H1 (cell line): ENCODE measurements around the gene GP9. TPM values are rescaled to one million over a fixed set of nuclear protein-coding genes. Genes with fewer than 3 reads are reported as not detected.

ENCODE experiments used
- CTCF ChIA-PET: fragments of 300-600 bp; sonication (Branson Sonifier 250); formaldehyde crosslinking; loops from one replicate; lab custom pipeline; 2021; ENCODE audit not compliant: partially characterized antibody; lab: Charles Lee
- POLR2A ChIA-PET: fragments of 300-600 bp; sonication (Branson Sonifier 250); formaldehyde crosslinking; loops from one replicate; lab custom pipeline; 2021; ENCODE audit warnings: inconsistent platforms; ENCODE audit not compliant: partially characterized antibody; lab: Charles Lee
- DNase-seq, 2 experiments: peaks; one replicate each; pipeline versions ENCODE4 v3.0.0 to v3.0.0-alpha.2; 2010 to 2022; ENCODE audit warnings: low spot score in 2 of 2, low read depth in 1 of 2, mixed read lengths in 1 of 2
- FAIRE-seq: peaks from 2 replicates; lab custom pipeline; 2011; peaks lifted over from hg19 to GRCh38; lab: Jason Lieb, UNC
- H2AFZ ChIP-seq: 2 replicates; pipeline ENCODE4 v1.8.1; 2012; ENCODE audit warnings: low read length, inconsistent platforms
- H2AK5ac ChIP-seq: 2 replicates; pipeline ENCODE4 v1.6.1; 2013; ENCODE audit warnings: low read depth, low read length
- H2BK120ac ChIP-seq: replicated peaks from 2 replicates; pipeline ENCODE3; 2013; ENCODE audit warnings: low read depth, low read length, inconsistent platforms
- H2BK12ac ChIP-seq: 2 replicates; pipeline ENCODE4 v1.6.1; 2013; ENCODE audit warnings: low read depth, low read length
- H2BK15ac ChIP-seq: 2 replicates; pipeline ENCODE4 v1.6.1; 2013; ENCODE audit warnings: low read length
- H2BK20ac ChIP-seq: 2 replicates; pipeline ENCODE4 v1.6.1; 2013; ENCODE audit warnings: low read length
- H2BK5ac ChIP-seq: 2 replicates; pipeline ENCODE4 v1.6.1; 2013; ENCODE audit warnings: low read depth, low read length
- H3K14ac ChIP-seq: 2 replicates; pipeline ENCODE4 v1.6.1; 2013; ENCODE audit warnings: inconsistent platforms; ENCODE audit not compliant: insufficient read length
- H3K18ac ChIP-seq: 2 replicates; pipeline ENCODE4 v1.6.1; 2013; ENCODE audit warnings: low read length; ENCODE audit errors: extremely low read depth
- H3K23ac ChIP-seq: 2 replicates; pipeline ENCODE4 v1.6.1; 2013; ENCODE audit warnings: inconsistent platforms; ENCODE audit not compliant: insufficient read length
- H3K23me2 ChIP-seq: 2 replicates; pipeline ENCODE4 v1.6.1; 2013; ENCODE audit warnings: low read depth, low read length
- H3K27ac ChIP-seq: 2 replicates; pipeline ENCODE4 v1.6.1; 2011; ENCODE audit warnings: low read depth, low read length, inconsistent platforms
- H3K27me3 ChIP-seq, 4 experiments: replicated peaks in 1 of 4; 1 replicate in 1 of 4; 2 replicates in 3 of 4; pipeline versions ENCODE4 v1.6.1 to v1.8.1; 2011 to 2013; ENCODE audit warnings: low read length in 3 of 4, mild to moderate bottlenecking in 3 of 4, inconsistent platforms in 2 of 4, mixed read lengths in 2 of 4, moderate library complexity in 1 of 4; ENCODE audit not compliant: control insufficient read depth in 3 of 4, insufficient read depth in 3 of 4; ENCODE audit errors: extremely low read depth in 1 of 4
- H3K36me3 ChIP-seq, 4 experiments: 2 replicates each; pipeline versions ENCODE4 v1.6.1 to v1.8.1; 2011 to 2013; ENCODE audit warnings: mild to moderate bottlenecking in 4 of 4, low read length in 3 of 4, moderate library complexity in 2 of 4, control low read depth in 1 of 4, inconsistent platforms in 1 of 4; ENCODE audit not compliant: insufficient read depth in 4 of 4, control insufficient read depth in 2 of 4
- H3K4ac ChIP-seq: replicated peaks from 2 replicates; pipeline ENCODE3; 2013; ENCODE audit warnings: low read length, low read depth, mixed read lengths, inconsistent platforms; ENCODE audit not compliant: insufficient read length
- H3K4me1 ChIP-seq, 4 experiments: replicated peaks in 1 of 4; 1 replicate in 1 of 4; 2 replicates in 3 of 4; pipeline versions ENCODE4 v1.6.1 to v1.8.1; 2011 to 2013; ENCODE audit warnings: low read length in 3 of 4, inconsistent platforms in 2 of 4, mixed read lengths in 1 of 4; ENCODE audit not compliant: insufficient read depth in 4 of 4, control insufficient read depth in 3 of 4
- H3K4me2 ChIP-seq, 2 experiments: 2 replicates each; pipeline versions ENCODE4 v1.6.1 to v1.8.1; 2011 to 2013; ENCODE audit warnings: low read depth in 2 of 2, low read length in 2 of 2, control low read depth in 1 of 2, inconsistent platforms in 1 of 2, mild to moderate bottlenecking in 1 of 2; ENCODE audit not compliant: insufficient read depth in 1 of 2
- H3K4me3 ChIP-seq, 4 experiments: fragments of 200-600, 300-600 bp in 1 of 4; sonication (generic), shearing (Covaris generic), sonication (Bioruptor Twin) in 1 of 4; 2 replicates each; pipeline versions ENCODE4 v1.5.1 to v1.8.1; 2011 to 2016; ENCODE audit warnings: low read length in 4 of 4, low read depth in 3 of 4, control low read depth in 2 of 4, inconsistent platforms in 2 of 4, mild to moderate bottlenecking in 2 of 4, mixed read lengths in 1 of 4, moderate library complexity in 1 of 4; ENCODE audit not compliant: insufficient read depth in 2 of 4; ENCODE audit errors: extremely low read depth in 1 of 4
- H3K56ac ChIP-seq: replicated peaks from 2 replicates; pipeline ENCODE3; 2013; ENCODE audit warnings: low read depth, mild to moderate bottlenecking, mixed read lengths, low read length, inconsistent platforms; ENCODE audit not compliant: insufficient read length
- H3K79me1 ChIP-seq: 2 replicates; pipeline ENCODE4 v1.6.1; 2013; ENCODE audit warnings: low read depth, low read length, control low read depth
- H3K79me2 ChIP-seq, 2 experiments: 2 replicates each; pipeline versions ENCODE4 v1.6.1 to v1.8.1; 2012 to 2013; ENCODE audit warnings: low read length in 2 of 2, mild to moderate bottlenecking in 2 of 2, inconsistent platforms in 1 of 2; ENCODE audit not compliant: insufficient read depth in 2 of 2, control insufficient read depth in 1 of 2
- H3K9ac ChIP-seq, 4 experiments: replicated peaks in 1 of 4; 1 replicate in 1 of 4; 2 replicates in 3 of 4; pipeline versions ENCODE4 v1.6.1 to v1.8.1; 2011 to 2013; ENCODE audit warnings: low read depth in 3 of 4, low read length in 3 of 4, control low read depth in 2 of 4, mild to moderate bottlenecking in 2 of 4, moderate library complexity in 2 of 4, inconsistent platforms in 1 of 4; ENCODE audit errors: extremely low read depth in 1 of 4
- H3K9me3 ChIP-seq, 2 experiments: 2 replicates each; pipeline versions ENCODE4 v1.6.1 to v1.8.1; 2012 to 2013; ENCODE audit warnings: mild to moderate bottlenecking in 2 of 2, moderate library complexity in 2 of 2, control low read depth in 1 of 2, inconsistent platforms in 1 of 2, low read depth in 1 of 2, low read length in 1 of 2, mixed read lengths in 1 of 2; ENCODE audit not compliant: insufficient read depth in 2 of 2
- H4K20me1 ChIP-seq, 2 experiments: replicated peaks in 1 of 2; 2 replicates each; pipeline versions ENCODE3 to v1.8.1; 2011 to 2013; ENCODE audit warnings: inconsistent platforms in 2 of 2, low read length in 2 of 2, mild to moderate bottlenecking in 1 of 2; ENCODE audit not compliant: insufficient read depth in 2 of 2, control insufficient read depth in 1 of 2
- H4K5ac ChIP-seq: 2 replicates; pipeline ENCODE4 v1.6.1; 2013; ENCODE audit warnings: low read length, low read depth, mixed read lengths, inconsistent platforms; ENCODE audit not compliant: insufficient read length
- H4K8ac ChIP-seq: 2 replicates; pipeline ENCODE4 v1.8.0; 2013; ENCODE audit warnings: mild to moderate bottlenecking, moderate library complexity, low read length, inconsistent platforms; ENCODE audit not compliant: insufficient read depth; ENCODE audit errors: extremely low read depth
- H4K91ac ChIP-seq: replicated peaks from 2 replicates; pipeline ENCODE3; 2013; ENCODE audit warnings: low read length, mixed read lengths, inconsistent platforms; ENCODE audit not compliant: insufficient read length
- EGR1 ChIP-seq: IDR thresholded peaks from 2 replicates; pipeline ENCODE4 v1.6.1; 2011; ENCODE audit warnings: low read depth, low read length, borderline replicate concordance
- MAFK ChIP-seq: IDR thresholded peaks from 2 replicates; pipeline ENCODE4 v1.6.1; 2012; ENCODE audit warnings: low read depth, mild to moderate bottlenecking, improper control_type of control experiment, low read length
- whole genome bisulfite sequencing, 2 experiments: shearing (Covaris generic) in 1 of 2; methylation state at CpG; one replicate each; pipeline versions ENCODE4 v1.1.6 to v1.1.7; 2013 to 2015; ENCODE audit warnings: low lambda C conversion rate in 2 of 2, mixed read lengths in 2 of 2, inconsistent platforms in 1 of 2, low coverage in 1 of 2, missing lambda C conversion rate in 1 of 2; ENCODE audit not compliant: insufficient replicate concordance in 2 of 2, insufficient coverage in 1 of 2, insufficient read length in 1 of 2; ENCODE audit errors: extremely low coverage in 1 of 2, missing lambda C conversion rate in 1 of 2; 5-methylcytosine and 5-hydroxymethylcytosine counted together
- polyA plus RNA-seq, 7 experiments: library from polyadenylated mRNA; depleted of rRNA in 3 of 7; stranded (reverse) in 5 of 7; unstranded in 2 of 7; fragments of >200 nt in 5 of 7; fragments of 200-250 nt in 2 of 7; gene quantifications; 1 replicate in 5 of 7; 2 replicates in 1 of 7; 4 replicates in 1 of 7; pipeline versions ENCODE4 v1.2.1 to v1.2.3, GENCODE V29; 2011 to 2013; ENCODE audit warnings: missing spikeins in 2 of 7, mixed read lengths in 2 of 7
- total RNA-seq: library from RNA; stranded (reverse); fragmentation: NEBNext Ultra II Directional; extraction: Animal tissue kit (Norgen Biotek cat#: 25700); gene quantifications from 2 replicates; pipeline ENCODE4 v1.2.1, GENCODE V29; 2021
- TF ChIP-seq, protein P1 (sequence below): IDR thresholded peaks from 2 replicates; pipeline ENCODE4 v1.6.1; 2012; ENCODE audit warnings: inconsistent platforms
- TF ChIP-seq, protein P2 (sequence below): IDR thresholded peaks from 2 replicates; pipeline ENCODE4 v1.6.1; 2012; ENCODE audit warnings: inconsistent platforms
- TF ChIP-seq, protein P3 (sequence below), 3 experiments: IDR thresholded peaks; 1 replicate in 2 of 3; 2 replicates in 1 of 3; pipeline versions ENCODE4 v1.5.1 to v1.6.1; 2011; ENCODE audit warnings: low read length in 3 of 3, mild to moderate bottlenecking in 3 of 3, inconsistent platforms in 2 of 3, low read depth in 1 of 3, moderate library complexity in 1 of 3; ENCODE audit not compliant: insufficient read depth in 1 of 3; ENCODE audit errors: control extremely low read depth in 1 of 3
- TF ChIP-seq, protein P4 (sequence below): IDR thresholded peaks from 2 replicates; pipeline ENCODE4 v1.6.1; 2011; ENCODE audit warnings: low read length, improper control_type of control experiment

Gene GP9
- total and polyA plus RNA-seq, 2 of the 8 experiments (the other 6 are each of a cell fraction or from before 2014, with no cell fraction given): not detected

- peak overlapping the region; percentile 92; the same call in 1 of the 2 replicates for H4K8ac ChIP-seq
- 0 out of 2 replicates have a peak overlapping the region, but pooled peaks have one; percentile 39 for H2AK5ac ChIP-seq
- no peaks in the 10 kb centered on the region for H4K20me1 ChIP-seq
- WGBS, 2 experiments: 84% methylated on average over 30 of the region's 46 CpGs; no CpG with 5 or more reads in 1 of the 2 experiments
- H4K5ac ChIP-seq: no peak overlapping the region
- ChIA-PET CTCF (interaction anchor here (0.8 to 1.8 kb wide), 14 partner anchors 10 to 199 kb away, joined by 3 to 9 read pairs (median 4); partner anchors contain the start of gene GP9), POLR2A (interaction anchor here (0.5 kb wide), 1 partner anchor 63 kb away, joined by 3 read pairs; no protein-coding TSS in a partner anchor)
- no peak overlapping the region for H3K4me3 ChIP-seq
- H2BK120ac ChIP-seq: no peak overlapping the region
- H2BK20ac ChIP-seq: no peak overlapping the region
- H2BK15ac ChIP-seq: peak overlapping the region; percentile 46; the same call in 1 of the 2 replicates
- H4K91ac ChIP-seq: no peak overlapping the region
- no peak for FAIRE-seq
- no peak overlapping the region for H3K9ac ChIP-seq
- no peaks in the 10 kb centered on the region for H3K23me2 ChIP-seq
- H3K27ac ChIP-seq: no peak overlapping the region
- H3K56ac ChIP-seq: no peak overlapping the region
- H3K9me3 ChIP-seq: peaks cover 4 to 9% of the 10 kb centered on the region in 2 experiments; a peak in 2 of 4 replicates
- H3K18ac ChIP-seq: no peak overlapping the region; the same call in 1 of the 2 replicates
- no peak overlapping the region for H3K14ac ChIP-seq
- peak overlapping the region in 1 of 2 experiments; percentile 31; a peak in 1 of 4 replicates for H3K4me2 ChIP-seq
- no peaks in the 10 kb centered on the region for H3K79me1 ChIP-seq
- DNase-seq: no peak
- no peak overlapping the region for H3K4ac ChIP-seq
- H3K27me3 ChIP-seq: peaks cover 0 to 4% (median 0%) of the 10 kb centered on the region in 4 experiments; a peak in 2 of 7 replicates
- H3K4me1 ChIP-seq: no peaks in the 10 kb centered on the region
- H2BK5ac ChIP-seq: no peak overlapping the region
- 0 out of 2 replicates have a peak overlapping the region, but pooled peaks have one; percentile 27 for H2BK12ac ChIP-seq
- no peak overlapping the region for H2AFZ ChIP-seq
- H3K79me2 ChIP-seq: no peaks in the 10 kb centered on the region
- H3K36me3 ChIP-seq: no peaks in the 10 kb centered on the region
- no peak overlapping the region for H3K23ac ChIP-seq
- TF ChIP-seq MAFK: no peak
- TF ChIP-seq, protein P1, sequence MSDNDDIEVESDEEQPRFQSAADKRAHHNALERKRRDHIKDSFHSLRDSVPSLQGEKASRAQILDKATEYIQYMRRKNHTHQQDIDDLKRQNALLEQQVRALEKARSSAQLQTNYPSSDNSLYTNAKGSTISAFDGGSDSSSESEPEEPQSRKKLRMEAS: peak; percentile 1; the same call in 1 of the 2 replicates
- TF ChIP-seq, protein P2, sequence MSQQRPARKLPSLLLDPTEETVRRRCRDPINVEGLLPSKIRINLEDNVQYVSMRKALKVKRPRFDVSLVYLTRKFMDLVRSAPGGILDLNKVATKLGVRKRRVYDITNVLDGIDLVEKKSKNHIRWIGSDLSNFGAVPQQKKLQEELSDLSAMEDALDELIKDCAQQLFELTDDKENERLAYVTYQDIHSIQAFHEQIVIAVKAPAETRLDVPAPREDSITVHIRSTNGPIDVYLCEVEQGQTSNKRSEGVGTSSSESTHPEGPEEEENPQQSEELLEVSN: 0 out of 2 replicates have a peak, but pooled peaks have one; percentile 3
- TF ChIP-seq, protein P3, sequence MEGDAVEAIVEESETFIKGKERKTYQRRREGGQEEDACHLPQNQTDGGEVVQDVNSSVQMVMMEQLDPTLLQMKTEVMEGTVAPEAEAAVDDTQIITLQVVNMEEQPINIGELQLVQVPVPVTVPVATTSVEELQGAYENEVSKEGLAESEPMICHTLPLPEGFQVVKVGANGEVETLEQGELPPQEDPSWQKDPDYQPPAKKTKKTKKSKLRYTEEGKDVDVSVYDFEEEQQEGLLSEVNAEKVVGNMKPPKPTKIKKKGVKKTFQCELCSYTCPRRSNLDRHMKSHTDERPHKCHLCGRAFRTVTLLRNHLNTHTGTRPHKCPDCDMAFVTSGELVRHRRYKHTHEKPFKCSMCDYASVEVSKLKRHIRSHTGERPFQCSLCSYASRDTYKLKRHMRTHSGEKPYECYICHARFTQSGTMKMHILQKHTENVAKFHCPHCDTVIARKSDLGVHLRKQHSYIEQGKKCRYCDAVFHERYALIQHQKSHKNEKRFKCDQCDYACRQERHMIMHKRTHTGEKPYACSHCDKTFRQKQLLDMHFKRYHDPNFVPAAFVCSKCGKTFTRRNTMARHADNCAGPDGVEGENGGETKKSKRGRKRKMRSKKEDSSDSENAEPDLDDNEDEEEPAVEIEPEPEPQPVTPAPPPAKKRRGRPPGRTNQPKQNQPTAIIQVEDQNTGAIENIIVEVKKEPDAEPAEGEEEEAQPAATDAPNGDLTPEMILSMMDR (IDR thresholded peaks at IDR 0.05; ENCODE audit: control extremely low read depth in 1 of 3, insufficient read depth in 1 of 3, low read depth in 1 of 3, low read length in 3 of 3): no peak
- no peak for TF ChIP-seq EGR1
- TF ChIP-seq, protein P4, sequence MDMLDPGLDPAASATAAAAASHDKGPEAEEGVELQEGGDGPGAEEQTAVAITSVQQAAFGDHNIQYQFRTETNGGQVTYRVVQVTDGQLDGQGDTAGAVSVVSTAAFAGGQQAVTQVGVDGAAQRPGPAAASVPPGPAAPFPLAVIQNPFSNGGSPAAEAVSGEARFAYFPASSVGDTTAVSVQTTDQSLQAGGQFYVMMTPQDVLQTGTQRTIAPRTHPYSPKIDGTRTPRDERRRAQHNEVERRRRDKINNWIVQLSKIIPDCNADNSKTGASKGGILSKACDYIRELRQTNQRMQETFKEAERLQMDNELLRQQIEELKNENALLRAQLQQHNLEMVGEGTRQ: no peak
Observed at GRCh38 chr3:129046732-129047552, 13.6 kb upstream of the GP9 start.
